Neural progenitor cell (in vitro differentiated cells): ENCODE measurements around the gene DNMT1. TPM values are rescaled to one million over a fixed set of nuclear protein-coding genes. Genes with fewer than 3 reads are reported as not detected.

ENCODE experiments used
- DNase-seq: peaks from one replicate; pipeline ENCODE4 v3.0.0-alpha.2; 2016; ENCODE audit warnings: low spot score
- H2AFZ ChIP-seq: fragments of 200-600 bp; sonication (generic); replicated peaks from 2 replicates; pipeline ENCODE4 v1.6.1; 2016; ENCODE audit warnings: antibody characterized with exemption
- H3F3A ChIP-seq: fragments of 200-600 bp; sonication (generic); 2 replicates; pipeline ENCODE4 v1.6.1; 2016; ENCODE audit warnings: antibody characterized with exemption, low read depth
- H3K27ac ChIP-seq: fragments of 200-600 bp; sonication (generic); 2 replicates; pipeline ENCODE4 v1.5.1; 2016; ENCODE audit warnings: mild to moderate bottlenecking
- H3K27me3 ChIP-seq: fragments of 200-600 bp; sonication (generic); 2 replicates; pipeline ENCODE4 v1.6.1; 2016; ENCODE audit warnings: mild to moderate bottlenecking, moderate library complexity
- H3K36me3 ChIP-seq: fragments of 200-600 bp; sonication (generic); 2 replicates; pipeline ENCODE4 v1.5.1; 2016
- H3K4me1 ChIP-seq: fragments of 200-600 bp; sonication (generic); 2 replicates; pipeline ENCODE4 v1.6.1; 2016; ENCODE audit warnings: mixed run types
- H3K4me2 ChIP-seq: fragments of 200-600 bp; sonication (generic); 2 replicates; pipeline ENCODE4 v1.6.1; 2016
- H3K4me3 ChIP-seq: fragments of 200-600 bp; sonication (generic); 2 replicates; pipeline ENCODE4 v1.5.1; 2016
- H3K79me2 ChIP-seq: fragments of 200-600 bp; sonication (generic); 2 replicates; pipeline ENCODE4 v1.6.1; 2016; ENCODE audit warnings: low read depth
- H3K9ac ChIP-seq: fragments of 200-600 bp; sonication (generic); 2 replicates; pipeline ENCODE4 v1.6.1; 2016
- H3K9me3 ChIP-seq: fragments of 200-600 bp; sonication (generic); 2 replicates; pipeline ENCODE4 v1.5.1; 2016; ENCODE audit warnings: low read depth
- H4K20me1 ChIP-seq: fragments of 200-600 bp; sonication (generic); 2 replicates; pipeline ENCODE4 v1.6.1; 2016; ENCODE audit warnings: low read depth
- H3K27ac Mint-ChIP-seq: 3 replicates; pipeline ENCODE4 v1.8.0; 2021; ENCODE audit warnings: mixed read lengths
- H3K27me3 Mint-ChIP-seq: 2 replicates; pipeline ENCODE4 v1.8.0; 2022; ENCODE audit warnings: low read depth, mild to moderate bottlenecking, inconsistent platforms, moderate library complexity, mixed read lengths; ENCODE audit not compliant: insufficient read depth
- H3K36me3 Mint-ChIP-seq: 3 replicates; pipeline ENCODE4 v1.8.0; 2021; ENCODE audit warnings: mixed read lengths
- H3K4me1 Mint-ChIP-seq: 3 replicates; pipeline ENCODE4 v1.8.0; 2021; ENCODE audit warnings: mixed read lengths
- H3K4me3 Mint-ChIP-seq: 3 replicates; pipeline ENCODE4 v1.8.0; 2021; ENCODE audit warnings: mild to moderate bottlenecking, moderate library complexity, mixed read lengths
- H3K9me3 Mint-ChIP-seq: 3 replicates; pipeline ENCODE4 v1.8.0; 2020; ENCODE audit warnings: mixed read lengths
- CTCF ChIP-seq: fragments of 200-600 bp; sonication (generic); IDR thresholded peaks from 2 replicates; pipeline ENCODE4 v1.5.1; 2017; ENCODE audit warnings: antibody characterized with exemption, mild to moderate bottlenecking
- EZH2 ChIP-seq: fragments of 200-600 bp; sonication (generic); IDR thresholded peaks from 2 replicates; pipeline ENCODE4 v1.6.1; 2017; ENCODE audit warnings: antibody characterized with exemption, mild to moderate bottlenecking, moderate library complexity
- EZH2phosphoT487 ChIP-seq: fragments of 200-600 bp; sonication (generic); IDR thresholded peaks from 2 replicates; pipeline ENCODE4 v1.6.1; 2017; ENCODE audit warnings: antibody characterized with exemption
- total RNA-seq: library from RNA; depleted of rRNA; stranded (reverse); fragments of >200 nt; gene quantifications from 2 replicates; pipeline ENCODE4 v1.2.3, GENCODE V29; 2015; ENCODE audit warnings: low replicate concordance

The DNMT1 gene
- total RNA-seq, 1 donor from 2014 or later: 203 TPM

- Histone ChIP-seq H3K36me3 (no peaks in the 10 kb centered on the region), H3K9me3 (no peaks in the 10 kb centered on the region), H2AFZ (no peak overlapping the region), H3K9ac (no peak overlapping the region), H3K27ac (no peak overlapping the region), H3K4me2 (no peak overlapping the region), H3K4me3 (no peak overlapping the region), H3K79me2 (peaks cover 20% of the 10 kb centered on the region), H3K27me3 (no peaks in the 10 kb centered on the region), H4K20me1 (peaks cover 34% of the 10 kb centered on the region), H3K4me1 (peaks cover 5% of the 10 kb centered on the region), H3F3A (peaks cover 25% of the 10 kb centered on the region)
- peaks cover 9% of the 10 kb centered on the region for H3K36me3 Mint-ChIP-seq
- peaks cover 13% of the 10 kb centered on the region for H3K4me1 Mint-ChIP-seq
- H3K9me3 Mint-ChIP-seq: no peaks in the 10 kb centered on the region
- H3K4me3 Mint-ChIP-seq: no peak overlapping the region
- H3K27ac Mint-ChIP-seq: no peak overlapping the region
- peaks cover 2% of the 10 kb centered on the region for H3K27me3 Mint-ChIP-seq
- no peak for TF ChIP-seq EZH2
- no peak for TF ChIP-seq CTCF
- no peak for TF ChIP-seq EZH2phosphoT487
- DNase-seq: no peak
Observed at GRCh38 chr19:10226376-10227025, 31.7 kb upstream of the DNMT1 start.

GRCh38 chr19:10226021-10226375, 31.2 kb upstream of the DNMT1 start:
- Histone ChIP-seq H2AFZ (no peak overlapping the region), H3K27ac (no peak overlapping the region), H3K4me2 (no peak overlapping the region), H4K20me1 (peaks cover 34% of the 10 kb centered on the region), H3K27me3 (no peaks in the 10 kb centered on the region), H3K4me1 (peaks cover 5% of the 10 kb centered on the region), H3K9ac (no peak overlapping the region), H3K36me3 (no peaks in the 10 kb centered on the region), H3F3A (peaks cover 23% of the 10 kb centered on the region), H3K79me2 (peaks cover 20% of the 10 kb centered on the region), H3K9me3 (no peaks in the 10 kb centered on the region), H3K4me3 (no peak overlapping the region)
- DNase-seq: no peak
- no peak overlapping the region for H3K4me3 Mint-ChIP-seq
- no peak overlapping the region for H3K27ac Mint-ChIP-seq
- peaks cover 2% of the 10 kb centered on the region for H3K27me3 Mint-ChIP-seq
- no peak for TF ChIP-seq EZH2
- TF ChIP-seq CTCF: no peak
- TF ChIP-seq EZH2phosphoT487: no peak
- no peaks in the 10 kb centered on the region for H3K9me3 Mint-ChIP-seq
- H3K4me1 Mint-ChIP-seq: peaks cover 13% of the 10 kb centered on the region
- H3K36me3 Mint-ChIP-seq: peaks cover 9% of the 10 kb centered on the region

- Mint-ChIP-seq H3K4me1 (peaks cover 8% of the 10 kb centered on the region), H3K36me3 (peaks cover 9% of the 10 kb centered on the region), H3K4me3 (no peak overlapping the region), H3K27ac (no peak overlapping the region), H3K9me3 (no peaks in the 10 kb centered on the region), H3K27me3 (peaks cover 2% of the 10 kb centered on the region)
- Histone ChIP-seq H4K20me1 (peaks cover 30% of the 10 kb centered on the region), H3K4me3 (no peak overlapping the region), H3K9me3 (no peaks in the 10 kb centered on the region), H3F3A (peaks cover 8% of the 10 kb centered on the region), H3K4me2 (no peak overlapping the region), H3K79me2 (peaks cover 15% of the 10 kb centered on the region), H3K9ac (no peak overlapping the region), H2AFZ (no peak overlapping the region), H3K27ac (no peak overlapping the region), H3K27me3 (no peaks in the 10 kb centered on the region), H3K4me1 (peaks cover under 1% of the 10 kb centered on the region), H3K36me3 (no peaks in the 10 kb centered on the region)
- no peak for DNase-seq
- TF ChIP-seq CTCF: no peak
- TF ChIP-seq EZH2phosphoT487: no peak
- TF ChIP-seq EZH2: no peak
Observed at GRCh38 chr19:10224337-10224736, 29.6 kb upstream of the DNMT1 start.
